Fibroblast of skin of back (primary cell): Measurements from ENCODE around the gene PNKP. TPM values are rescaled to one million over a fixed set of nuclear protein-coding genes. Genes with fewer than 3 reads are reported as not detected.
A peak's percentile ranks its signal among the peaks of the same experiment; 100 is the strongest.

Experiments
- DNase-seq: peaks from one replicate; pipeline ENCODE4 v3.0.0-alpha.2; 2013
- polyA plus RNA-seq, 2 experiments: library from polyadenylated mRNA; unstranded; fragments of 120-200 nt; gene quantifications; one replicate each; pipeline ENCODE4 v1.2.1, GENCODE V29; 2013; ENCODE audit not compliant: insufficient read length in 2 of 2

Gene PNKP
- 46.7 TPM for polyA plus RNA-seq (2013, experiment 1 of 2; ENCODE audit: insufficient read length)
- polyA plus RNA-seq (2013, experiment 2 of 2; ENCODE audit: insufficient read length) = 32.1 TPM

DNA sequence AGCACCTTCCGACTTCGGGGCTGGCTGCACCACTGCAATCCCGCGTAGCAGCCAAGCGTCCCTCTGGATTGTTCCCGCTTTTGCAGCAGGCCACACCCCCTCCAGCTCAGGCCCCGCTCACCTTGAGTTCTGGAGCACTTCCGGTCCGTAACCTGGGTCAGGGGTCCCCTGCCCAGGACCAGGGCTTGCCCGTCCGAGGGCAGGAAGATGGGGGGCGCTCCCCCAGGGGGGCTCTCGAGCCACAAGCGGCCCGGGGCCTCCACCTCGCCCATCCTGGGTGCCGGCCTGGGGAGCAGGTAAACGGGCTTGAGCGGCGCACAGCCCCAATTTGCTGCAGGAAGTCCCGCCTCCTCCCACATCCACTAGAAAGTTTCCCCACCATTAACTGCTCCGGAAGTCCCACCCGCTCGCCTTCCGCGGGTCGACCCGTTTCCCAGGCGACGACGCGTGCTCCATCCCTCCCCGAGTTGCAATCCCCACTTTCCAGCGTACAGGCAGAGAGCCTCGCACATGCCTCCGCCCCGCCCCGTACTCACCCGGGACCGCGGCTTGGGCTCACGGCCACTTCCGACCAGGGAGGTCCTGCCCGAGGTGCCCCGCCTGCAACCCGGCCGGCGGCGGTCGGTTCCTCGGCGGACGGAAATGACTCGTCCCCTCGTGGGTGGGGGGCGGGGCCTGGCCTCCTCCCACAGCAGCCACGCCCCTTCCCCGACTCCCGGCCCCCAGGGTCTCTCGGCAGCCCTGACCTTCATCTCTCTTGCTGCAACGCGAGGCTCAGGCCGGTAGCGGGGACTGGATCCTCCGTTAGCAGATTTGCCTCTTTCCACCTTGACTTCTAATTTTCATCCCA, at the start of gene PNKP:
Gene PNKP, minus strand, starts transcription at position 644 of the 850 bp plus-strand sequence. Its CDS starts 372 bp downstream, at position 272.
- DNase-seq = peak; percentile 91

DNA sequence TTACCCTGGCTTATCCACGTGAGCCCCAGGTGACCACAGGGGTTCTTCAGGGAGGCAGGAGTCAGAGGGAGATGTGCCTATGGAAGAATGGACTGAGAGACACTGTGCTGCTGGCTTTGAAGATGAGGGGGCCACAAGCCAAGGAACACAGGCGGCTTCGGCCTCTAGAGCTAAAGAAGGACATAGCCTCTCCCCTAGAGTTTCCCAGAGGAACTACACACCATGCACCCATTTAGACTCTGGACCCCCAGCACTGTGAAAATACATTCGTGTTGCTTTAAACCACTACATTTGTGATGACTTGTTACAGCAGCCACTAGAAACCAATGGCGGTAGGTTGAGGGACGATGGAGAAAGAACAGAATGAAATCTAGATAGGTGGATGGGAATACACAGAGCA, 47.9 kb upstream of the PNKP start:
- DNase-seq = no peak

DNA sequence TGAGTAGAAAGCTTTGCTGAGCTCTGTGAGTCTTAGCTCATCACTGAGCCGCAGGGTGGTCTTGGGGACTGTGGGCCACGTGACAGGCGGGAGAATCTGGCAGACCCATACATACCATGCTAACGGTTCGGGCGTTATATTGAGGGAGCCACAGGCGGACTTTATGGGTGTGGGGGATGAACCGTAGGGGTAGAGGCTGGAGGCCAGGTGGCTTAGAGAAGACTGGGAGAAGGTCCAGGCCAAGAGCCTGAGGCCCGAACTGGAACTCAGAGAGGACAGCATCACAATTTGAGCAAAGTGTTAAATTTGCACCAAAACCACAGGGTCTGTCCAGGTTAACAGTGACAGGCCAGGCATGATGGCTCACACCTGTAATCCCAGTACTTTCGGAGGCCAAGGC, 46.3 kb upstream of the PNKP start:
- no peak for DNase-seq

DNA sequence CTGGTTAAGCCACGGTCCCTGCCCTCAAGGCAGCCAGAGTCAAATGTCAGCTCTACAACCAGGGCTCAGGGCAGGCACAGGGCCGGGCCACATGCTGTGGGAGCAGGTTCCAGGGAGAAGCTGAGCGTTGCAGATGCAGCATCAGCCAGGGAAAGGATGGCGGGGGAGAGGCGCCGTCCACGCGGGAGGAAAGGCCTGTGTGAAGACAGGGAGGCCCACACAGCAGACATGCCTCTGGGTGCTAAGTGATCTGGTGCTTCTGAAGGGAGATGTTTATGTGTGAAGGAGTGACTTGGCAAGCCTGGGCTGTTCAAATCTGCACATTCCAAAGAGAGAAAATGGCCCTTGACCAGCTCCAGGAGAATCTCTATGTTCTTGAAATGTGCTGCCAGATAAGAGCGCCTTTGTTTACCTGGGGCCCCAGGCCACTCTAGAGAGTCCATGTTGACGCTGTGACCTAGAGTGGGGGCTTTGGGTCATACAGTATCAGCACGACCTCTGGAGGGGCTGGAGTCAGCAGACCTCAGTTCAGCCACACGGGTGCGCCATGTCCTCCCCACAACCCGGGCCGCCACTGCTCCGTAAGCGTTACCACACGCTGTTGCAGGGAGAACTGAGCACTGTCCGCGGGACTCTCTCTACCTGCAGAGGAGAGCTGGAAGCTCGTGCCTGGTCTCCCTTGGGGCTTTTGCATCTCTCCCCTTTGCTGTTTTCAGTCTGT, 45.7 kb upstream of the PNKP start:
- DNase-seq = no peak

DNA sequence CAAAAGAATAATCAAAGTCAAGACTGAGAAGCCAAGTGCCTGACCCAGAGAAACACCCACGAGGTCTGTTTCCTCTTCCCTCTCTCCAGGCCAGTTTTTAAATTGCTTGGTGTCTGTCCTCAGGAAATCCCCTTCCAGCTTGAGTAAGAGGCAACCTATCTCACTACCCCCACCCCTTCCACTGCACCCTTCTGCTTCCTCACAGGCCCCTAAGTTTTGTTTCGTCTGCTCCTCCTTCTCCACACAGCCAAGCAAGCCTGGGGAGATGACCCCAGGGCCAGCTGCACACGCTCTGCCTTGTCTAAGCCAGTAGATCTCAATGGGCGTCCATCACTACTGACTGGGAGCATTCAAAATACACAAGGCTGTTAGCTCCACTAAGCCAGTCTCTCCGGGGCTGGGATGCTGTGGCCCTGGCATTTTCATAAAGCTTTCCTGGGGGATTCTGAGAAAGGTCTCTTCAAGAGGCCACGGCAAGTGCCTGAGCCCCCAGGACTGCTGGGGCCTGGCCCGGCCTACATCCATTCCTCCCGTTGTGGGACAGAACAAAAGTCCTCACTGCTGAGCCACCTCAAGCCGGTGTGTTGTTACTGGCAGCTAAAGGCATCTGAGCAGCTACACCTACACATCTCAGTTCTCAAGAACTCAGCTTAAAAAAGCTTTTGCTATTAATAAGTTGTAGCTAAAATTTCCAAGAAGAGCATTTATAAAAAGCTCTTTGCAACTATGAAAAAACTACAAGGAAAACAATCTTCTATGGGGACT, 44.2 kb upstream of the PNKP start:
- no peak for DNase-seq

DNA sequence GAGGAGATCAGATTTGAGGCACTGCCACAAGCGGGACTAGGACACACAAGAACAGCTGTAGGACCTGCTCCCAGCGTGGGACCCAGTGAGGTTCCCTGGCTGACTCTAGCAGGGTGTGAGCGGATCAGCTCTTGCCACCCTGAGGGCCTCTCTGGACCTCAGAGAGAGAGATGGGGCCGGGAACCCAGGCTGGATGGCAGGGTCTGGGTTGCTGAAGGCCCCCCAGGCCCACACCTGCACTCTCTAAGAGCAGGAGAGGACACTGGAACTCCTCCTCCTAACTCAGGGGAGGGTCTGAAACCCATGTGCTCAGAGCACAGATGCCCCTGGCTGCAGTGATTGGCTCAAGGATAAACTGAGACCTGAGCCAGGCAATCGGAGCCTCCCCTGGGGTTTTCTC, 42.8 kb upstream of the PNKP start:
- no peak for DNase-seq

DNA sequence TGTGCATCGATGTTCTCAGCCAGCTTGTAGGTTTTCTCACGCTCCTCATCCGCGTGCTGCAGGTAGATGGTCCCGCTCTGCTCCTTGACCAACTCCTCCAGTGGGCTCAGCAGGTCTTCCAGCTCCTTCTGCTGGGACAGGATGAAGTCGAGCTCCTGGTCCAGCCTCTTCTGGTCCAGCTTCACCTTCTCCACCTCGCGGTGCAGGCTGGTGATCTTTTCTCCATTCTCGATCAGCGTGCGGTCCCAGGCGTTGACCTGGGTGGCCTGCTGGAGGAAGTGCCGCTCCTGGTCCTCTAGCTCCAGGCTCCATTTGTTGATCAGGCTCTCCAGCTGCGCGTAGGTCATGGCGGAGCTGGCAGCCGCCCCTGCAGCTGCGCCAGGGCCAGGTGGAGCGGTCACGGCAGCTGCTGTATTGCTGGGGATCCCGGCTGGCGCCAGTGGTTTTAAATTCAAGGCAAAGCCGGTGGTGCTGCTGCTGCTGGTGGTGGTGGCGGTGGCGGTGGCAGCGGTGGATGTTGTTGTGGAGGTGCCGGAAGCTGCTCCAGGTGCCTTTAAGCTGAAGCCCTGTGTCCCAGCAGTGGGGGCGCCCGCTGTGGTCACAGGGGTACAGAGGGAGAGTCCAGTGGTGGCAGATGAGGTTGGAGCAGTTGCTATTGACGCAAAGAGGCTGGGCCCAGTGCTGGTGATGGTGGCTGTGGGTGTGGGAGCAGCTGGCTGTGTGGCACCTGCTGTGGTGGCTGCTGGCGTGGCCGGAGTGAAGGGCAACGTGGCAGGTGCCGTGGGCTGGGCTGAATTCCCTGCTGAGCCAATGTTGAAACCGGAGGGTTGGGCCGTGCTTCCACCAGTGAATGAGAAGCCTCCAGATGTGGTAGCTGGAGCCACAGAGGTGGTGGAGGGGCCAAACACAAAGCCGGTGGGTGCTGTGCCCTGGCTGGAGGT, 41.4 kb upstream of the PNKP start:
- no peak for DNase-seq

DNA sequence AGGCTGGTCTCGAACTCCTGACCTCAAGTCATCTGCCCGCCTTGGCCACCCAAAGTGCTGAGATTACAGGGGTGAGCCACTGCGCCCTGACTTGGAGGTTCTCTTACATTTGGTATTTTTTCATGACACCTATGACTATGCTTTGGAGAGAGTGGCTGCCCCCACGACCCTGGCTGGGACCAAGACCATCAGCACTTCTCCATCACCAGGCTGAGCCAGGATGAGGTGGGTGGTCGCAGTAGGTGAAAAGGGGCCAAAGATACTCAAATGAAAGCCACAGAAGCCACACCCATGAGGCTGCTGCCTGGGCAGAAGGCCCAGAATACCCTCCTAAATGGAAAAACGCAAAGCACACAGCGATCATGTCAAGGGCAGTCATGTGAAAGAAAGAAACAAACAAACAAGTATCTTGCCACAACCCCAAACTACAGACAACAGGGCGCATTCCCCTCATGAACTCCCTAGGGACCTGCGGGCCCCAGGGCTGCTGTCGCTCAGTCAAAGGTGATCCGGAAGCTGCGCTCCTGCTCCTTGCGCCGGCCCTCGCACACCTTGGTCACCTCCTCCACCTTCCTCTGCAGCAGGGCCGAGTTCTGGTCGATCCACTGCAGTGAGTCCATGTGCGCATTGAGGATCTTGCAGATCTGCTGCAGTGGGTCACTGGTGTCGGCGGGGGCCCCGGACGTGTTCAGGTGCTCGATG, 40.5 kb upstream of the PNKP start:
- no peak for DNase-seq

DNA sequence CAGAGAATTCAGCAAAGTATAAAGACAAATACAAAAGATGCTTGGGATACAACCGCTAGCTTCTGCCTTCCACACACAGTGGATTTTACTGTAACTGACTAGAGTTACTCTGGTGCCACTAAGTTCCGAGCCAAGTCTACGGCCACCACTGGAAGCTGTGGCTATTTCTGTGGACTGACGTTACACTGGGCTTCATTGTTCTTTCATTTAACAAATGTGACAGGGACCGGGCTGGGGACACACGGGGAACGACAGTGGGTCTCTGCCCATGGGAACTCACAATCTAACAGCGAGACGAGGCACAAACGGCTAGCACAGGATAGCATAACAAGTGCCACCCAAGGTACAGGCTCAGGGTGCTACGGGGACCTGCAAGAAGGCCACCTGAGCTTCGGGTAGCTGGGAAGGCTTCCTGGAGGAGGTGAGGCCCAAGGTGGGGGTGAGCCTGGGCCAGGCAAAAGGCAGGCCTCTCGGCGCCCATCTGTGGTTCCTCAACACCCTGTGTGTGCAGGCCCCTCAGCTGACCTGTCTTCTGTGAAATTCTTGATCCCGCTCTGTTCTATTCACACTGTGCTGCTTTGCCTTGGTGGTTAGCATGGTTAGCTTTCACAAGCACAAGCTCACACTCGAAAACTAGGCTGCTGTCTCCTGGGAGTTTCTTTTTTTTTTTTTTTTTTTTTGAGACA, 39.6 kb upstream of the PNKP start:
- DNase-seq = no peak

DNA sequence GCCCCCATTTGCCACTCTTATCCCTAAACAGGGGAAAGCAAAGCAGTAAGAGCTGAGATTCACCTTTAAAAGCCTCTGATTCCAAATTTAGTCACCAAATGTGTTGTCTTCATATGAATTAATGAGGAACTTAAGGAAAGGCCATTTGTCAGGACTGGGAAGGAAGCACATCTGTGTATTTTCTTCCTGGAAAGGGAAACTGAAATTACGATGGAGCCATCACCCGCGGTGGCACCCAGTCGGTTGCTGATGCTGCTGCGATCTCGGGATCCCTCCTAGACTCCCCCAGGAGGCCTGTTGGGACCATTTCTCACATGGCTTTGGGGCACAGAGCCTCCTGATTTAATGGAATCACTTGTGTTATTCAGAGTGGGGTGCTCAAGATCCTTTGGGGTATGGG, 36.8 kb upstream of the PNKP start:
- no peak for DNase-seq

DNA sequence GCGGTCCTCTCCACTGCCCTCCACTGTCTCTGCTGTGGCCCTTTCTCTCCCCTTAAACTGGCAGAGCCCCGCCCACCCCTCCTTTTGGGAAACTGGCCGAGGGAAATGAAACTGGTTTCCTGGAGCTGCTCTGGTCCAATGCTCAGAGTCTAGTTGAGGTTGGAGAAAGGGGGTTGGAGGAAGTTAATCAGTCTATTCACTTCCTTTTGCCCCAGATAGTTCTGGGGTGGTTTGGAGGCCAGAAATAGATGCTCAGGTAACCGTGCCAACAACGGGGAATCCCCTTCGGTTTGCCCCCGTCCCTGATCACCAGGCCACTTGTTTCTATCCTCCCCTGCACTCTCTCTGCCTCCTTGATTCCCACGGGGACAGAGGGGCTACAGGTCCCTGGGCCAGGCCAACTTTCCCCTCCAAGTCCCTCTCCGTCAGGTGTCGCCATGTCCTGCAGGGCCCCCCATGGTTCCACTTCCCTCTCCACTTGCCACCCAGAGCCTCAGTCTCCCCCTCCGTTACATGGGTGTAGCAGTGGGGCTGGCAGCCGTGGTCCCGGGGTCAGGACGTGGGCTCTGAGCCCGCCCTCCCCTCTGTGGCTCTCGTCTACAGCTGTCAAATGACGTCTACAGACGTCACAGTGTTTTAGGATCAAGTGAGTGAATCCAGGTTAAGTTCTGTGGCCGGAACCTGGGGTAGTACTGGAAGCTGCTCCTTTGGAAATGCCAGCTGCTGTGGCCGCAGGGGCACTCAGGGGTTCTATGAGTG, 29.7 kb upstream of the PNKP start, which contains the start of gene IL4I1:
Gene IL4I1, minus strand, starts transcription at position 25 of the 759 bp plus-strand sequence. CDS start 727 bp downstream, outside the sequence.
- DNase-seq = no peak

DNA sequence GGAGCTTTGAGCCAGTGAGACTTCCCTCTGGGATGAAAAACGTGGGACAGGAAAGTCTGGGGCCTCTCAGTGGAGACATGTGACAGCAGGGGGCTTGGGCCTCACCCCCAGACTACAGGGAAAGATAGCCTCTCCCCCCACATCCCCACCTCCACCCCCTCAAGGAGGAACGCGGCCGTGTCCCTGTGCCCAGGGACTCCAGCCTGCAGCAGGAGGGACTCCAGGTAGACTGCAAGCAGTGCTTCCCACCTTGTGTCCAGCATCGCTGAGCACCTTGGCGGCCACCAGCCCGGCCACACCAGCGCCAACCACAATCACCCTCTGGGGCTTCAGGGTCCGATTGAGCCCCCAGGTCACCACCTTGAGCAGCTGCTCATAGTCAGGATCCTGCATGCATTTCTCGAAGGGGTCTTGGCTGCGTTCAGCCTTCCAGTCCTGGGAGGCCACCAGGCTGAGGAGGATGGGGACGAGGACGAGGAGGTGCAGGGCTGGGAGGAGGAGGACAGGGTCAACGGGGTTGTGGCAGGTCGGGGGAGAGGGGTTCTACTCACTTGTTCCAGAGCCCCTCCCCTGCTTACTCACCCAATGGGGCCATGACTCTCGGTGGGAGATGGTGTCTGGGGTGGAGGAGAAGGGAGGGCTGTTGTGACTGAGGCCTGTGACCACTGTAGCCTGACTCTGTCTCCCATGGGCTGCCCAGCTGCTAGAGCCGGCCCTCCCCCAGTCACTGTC, 28.4 kb upstream of the PNKP start:
- no peak for DNase-seq

DNA sequence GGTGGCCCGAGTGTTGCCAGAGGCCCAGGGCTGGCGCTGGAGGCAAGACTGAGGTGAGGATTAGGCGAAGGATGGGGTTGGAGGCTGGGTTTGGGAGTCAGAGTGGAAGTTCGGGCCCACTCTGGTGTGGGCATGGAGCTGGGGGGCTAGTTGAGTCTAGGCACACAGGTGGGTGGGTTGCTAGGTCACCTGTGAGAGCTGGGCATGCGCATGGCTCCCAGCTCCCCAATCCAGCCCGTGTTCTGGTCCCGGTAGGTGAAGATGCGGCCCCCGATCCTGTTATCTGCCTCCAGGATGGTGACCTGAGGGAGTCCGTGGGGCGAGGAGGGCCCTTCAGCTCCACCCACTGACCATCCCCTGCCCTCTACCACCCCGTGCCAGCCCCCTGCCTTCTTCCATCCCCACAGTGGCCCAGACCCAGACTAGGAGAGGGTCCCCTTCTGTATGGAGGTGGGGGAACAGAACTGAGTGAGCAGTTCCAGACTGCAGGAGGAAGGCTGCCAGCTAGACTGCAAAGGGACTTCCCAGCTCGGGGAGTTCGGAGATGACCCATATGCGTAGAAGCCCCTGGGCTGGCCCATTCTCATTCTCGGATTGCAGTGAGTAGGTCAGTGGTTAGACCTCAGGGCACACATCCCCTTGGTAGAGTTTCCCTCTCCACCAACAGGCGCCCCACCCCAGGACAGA, 27.6 kb upstream of the PNKP start:
- DNase-seq = no peak

DNA sequence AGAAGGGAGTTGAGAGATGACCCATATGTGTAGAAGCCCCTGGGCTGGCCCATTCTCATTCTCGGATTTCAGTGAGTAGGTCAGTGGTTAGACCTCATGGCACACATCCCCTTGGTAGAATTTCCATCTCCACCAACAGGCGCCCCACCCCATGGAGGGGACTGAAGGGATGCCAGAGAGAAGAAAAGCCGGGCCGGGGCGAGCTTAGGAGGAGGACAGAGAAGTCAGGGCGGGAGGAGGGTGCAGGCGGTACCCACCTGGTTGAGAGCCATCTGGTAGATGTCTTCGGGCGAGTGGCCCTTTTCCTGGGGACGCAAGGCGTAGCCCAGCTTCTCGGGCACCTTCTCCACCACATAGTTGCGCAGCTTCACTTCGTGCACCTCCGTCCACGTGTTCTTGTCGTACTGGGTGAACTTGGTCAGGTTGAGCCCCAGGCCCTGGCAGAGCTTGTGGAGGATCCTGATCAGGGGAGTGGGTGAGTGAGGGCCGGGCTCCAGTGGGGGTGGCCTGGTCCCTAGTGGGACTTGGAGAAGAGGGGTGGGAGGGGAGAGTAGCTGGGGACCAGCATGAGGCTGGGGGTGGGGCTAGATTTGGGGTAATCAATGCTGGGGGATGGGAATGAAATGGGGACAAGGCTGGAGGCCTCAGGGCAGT, 26.8 kb upstream of the PNKP start:
- DNase-seq = no peak

DNA sequence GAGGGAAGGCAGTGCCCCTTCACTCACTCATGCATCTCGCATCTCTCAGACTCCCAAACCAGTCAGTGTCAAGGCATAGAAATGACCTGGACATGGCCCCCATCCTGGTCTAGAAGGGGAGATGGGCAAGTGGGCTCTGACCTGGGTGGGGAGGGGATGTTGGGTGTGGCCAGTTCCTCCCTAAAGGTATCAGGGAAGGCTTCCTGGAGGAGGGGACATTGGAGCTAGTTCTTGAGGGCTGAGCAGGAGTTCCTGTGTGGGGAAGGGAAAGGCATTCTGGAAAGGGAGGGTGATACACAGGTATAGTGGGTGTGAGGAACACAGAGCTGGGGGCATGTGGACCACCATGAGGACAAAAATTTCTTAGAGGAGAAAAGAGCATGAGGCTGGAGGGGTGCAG, 25.3 kb upstream of the PNKP start:
- no peak for DNase-seq

DNA sequence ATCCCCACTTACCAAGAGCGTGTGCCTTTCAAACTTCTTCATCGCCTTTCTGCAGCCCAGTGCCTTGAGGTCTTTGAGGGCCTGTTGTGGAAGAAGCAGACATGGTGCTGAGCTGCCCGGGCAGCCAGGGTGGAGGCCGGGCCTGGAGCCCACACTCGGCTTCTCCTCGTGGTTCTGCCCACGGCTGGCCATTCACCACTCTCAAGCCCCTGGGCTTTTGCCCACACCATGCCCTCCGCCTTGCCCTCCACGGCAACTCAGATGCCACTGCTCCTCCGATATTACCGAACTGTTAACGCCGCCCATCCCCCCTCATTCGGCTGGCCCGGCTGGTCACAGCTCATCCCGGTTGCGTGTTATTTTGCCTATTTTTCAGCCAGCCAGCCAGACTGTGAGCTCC, 24.0 kb upstream of the PNKP start:
- no peak for DNase-seq
